ENCODE data around the gene RIT1. TPM values are rescaled to one million over a fixed set of nuclear protein-coding genes. Genes with fewer than 3 reads are reported as not detected.

Gene RIT1
- total and polyA plus RNA-seq, 12 donors: 10.3 to 54.0 (median 28.7) TPM

- TF ChIP-seq POLR2A (IDR thresholded peaks at IDR 0.05) (no peak), CTCF (IDR thresholded peaks at IDR 0.05) (no peak)
Observed at GRCh38 chr1:155954645-155955044, 43.5 kb upstream of the RIT1 start.

GRCh38 chr1:155952505-155952890, 41.3 kb upstream of the RIT1 start:
- 87 to 96% (median 92%) methylated on average over 6 to 13 of the region's 13 CpGs for WGBS, 4 donors
- no peaks in the 10 kb centered on the region for H3K9me3 ChIP-seq (replicated peaks in 1 of 3)
- peaks cover 0 to 80% of the 10 kb centered on the region in 2 donors for H3K36me3 ChIP-seq (replicated peaks in 1 of 2)
- no peak for TF ChIP-seq POLR2A (IDR thresholded peaks at IDR 0.05)
- TF ChIP-seq CTCF (IDR thresholded peaks at IDR 0.05): no peak
- intact Hi-C loops (cut with DNase I): no loop called here
- H3K27me3 ChIP-seq: no peaks in the 10 kb centered on the region
- no peak overlapping the region for H3K4me3 ChIP-seq
- no peak for DNase-seq
- H3K27ac ChIP-seq: no peak overlapping the region
- H3K4me1 ChIP-seq (replicated peaks in 1 of 2): no peaks in the 10 kb centered on the region

More at GRCh38 chr1:155954645-155955044, 43.5 kb upstream of the RIT1 start:
- no peak overlapping the region for H3K27ac ChIP-seq
- intact Hi-C loops (cut with DNase I): no loop called here
- WGBS, 4 donors: 97 to 100% (median 98%) methylated on average over 3 of the region's 3 CpGs
- H3K4me1 ChIP-seq (replicated peaks in 1 of 2): no peaks in the 10 kb centered on the region
- no peak overlapping the region for H3K4me3 ChIP-seq
- H3K9me3 ChIP-seq (replicated peaks in 1 of 3): no peaks in the 10 kb centered on the region
- no peaks in the 10 kb centered on the region for H3K27me3 ChIP-seq
- DNase-seq: no peak
- H3K36me3 ChIP-seq (replicated peaks in 1 of 2): peaks cover 0 to 73% of the 10 kb centered on the region in 2 donors

- H3K9me3 ChIP-seq (replicated peaks in 1 of 3): no peaks in the 10 kb centered on the region
- WGBS, 4 donors: 77 to 98% (median 91%) methylated on average over 4 to 6 of the region's 6 CpGs
- no peaks in the 10 kb centered on the region for H3K27me3 ChIP-seq
- DNase-seq: no peak
- H3K36me3 ChIP-seq (replicated peaks in 1 of 2): peaks cover 0 to 77% of the 10 kb centered on the region in 2 donors
- no peak overlapping the region for H3K27ac ChIP-seq
- no peak overlapping the region for H3K4me3 ChIP-seq
- intact Hi-C loops (cut with DNase I): no loop called here
- TF ChIP-seq POLR2A (IDR thresholded peaks at IDR 0.05) (no peak), CTCF (IDR thresholded peaks at IDR 0.05) (no peak)
- no peaks in the 10 kb centered on the region for H3K4me1 ChIP-seq (replicated peaks in 1 of 2)
Observed at GRCh38 chr1:155951753-155952504, 40.8 kb upstream of the RIT1 start.

GRCh38 chr1:155950829-155951228, 39.7 kb upstream of the RIT1 start:
- no peak for DNase-seq
- H3K36me3 ChIP-seq (replicated peaks in 1 of 2): peaks cover 0 to 72% of the 10 kb centered on the region in 2 donors
- WGBS, 4 donors: 95 to 100% (median 97%) methylated on average over 8 to 27 of the region's 27 CpGs

More at GRCh38 chr1:155950829-155951228, 39.7 kb upstream of the RIT1 start:
- Histone ChIP-seq H3K27ac (no peak overlapping the region), H3K4me3 (no peak overlapping the region), H3K4me1 (replicated peaks in 1 of 2) (no peaks in the 10 kb centered on the region), H3K27me3 (no peaks in the 10 kb centered on the region), H3K9me3 (replicated peaks in 1 of 3) (no peaks in the 10 kb centered on the region)
- TF ChIP-seq POLR2A (IDR thresholded peaks at IDR 0.05) (no peak), CTCF (IDR thresholded peaks at IDR 0.05) (no peak)
- intact Hi-C loops (cut with DNase I): no loop called here

Data from adrenal gland (tissue), 12 donors.